HG03095 (cell line): ENCODE data around the gene IRX6.

Experiments
- ATAC-seq: cut with Tn5 transposase; IDR thresholded peaks from one replicate; pipeline ENCODE4 v1.9.1; 2021; ENCODE audit warnings: moderate library complexity; ENCODE audit not compliant: unreplicated experiment

The IRX6 gene

DNA sequence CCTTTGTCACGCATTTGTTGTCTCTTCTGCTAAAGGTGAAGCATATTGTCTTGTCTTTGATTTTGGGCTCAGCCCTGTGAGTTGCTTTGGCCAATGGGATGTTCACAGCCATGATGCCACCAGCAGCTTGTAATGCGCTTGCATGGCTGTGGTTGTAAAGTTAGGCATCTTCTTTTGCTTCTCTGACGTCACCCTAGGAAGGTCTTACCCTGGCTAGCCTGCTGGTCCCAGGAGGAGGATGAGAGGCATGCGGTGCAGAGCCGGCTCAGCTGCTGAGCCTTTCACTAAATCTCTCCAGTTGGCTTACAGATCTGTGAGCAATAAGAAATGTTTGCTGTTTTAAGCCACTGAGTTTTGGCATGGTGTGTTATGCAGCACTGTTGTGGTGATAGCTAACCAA, 40.8 kb downstream of the IRX6 start:
- no peak for ATAC-seq

DNA sequence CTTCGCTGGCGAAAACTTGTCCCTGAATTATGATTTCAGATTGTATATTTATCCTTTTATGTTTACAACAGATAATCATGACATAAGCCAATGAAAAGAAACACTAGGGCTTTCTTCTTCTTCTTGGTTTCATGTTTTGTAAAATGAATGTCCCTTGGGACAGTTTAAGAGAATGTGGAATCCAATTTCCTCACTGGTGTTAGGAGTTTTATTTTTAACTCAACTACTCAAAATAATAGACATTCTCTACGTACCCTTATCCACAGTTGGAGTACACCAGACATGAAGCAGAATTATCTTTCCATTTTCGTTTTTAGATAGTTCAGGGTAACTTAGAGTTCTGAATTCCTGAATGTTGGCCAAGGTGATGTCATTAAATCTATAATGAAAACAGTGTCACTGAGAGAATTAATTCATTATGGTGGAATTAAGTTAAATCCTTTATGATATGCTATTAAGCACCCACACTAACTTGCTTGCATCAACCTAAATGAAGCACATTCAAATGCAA, 43.4 kb downstream of the IRX6 start:
- ATAC-seq: no peak

DNA sequence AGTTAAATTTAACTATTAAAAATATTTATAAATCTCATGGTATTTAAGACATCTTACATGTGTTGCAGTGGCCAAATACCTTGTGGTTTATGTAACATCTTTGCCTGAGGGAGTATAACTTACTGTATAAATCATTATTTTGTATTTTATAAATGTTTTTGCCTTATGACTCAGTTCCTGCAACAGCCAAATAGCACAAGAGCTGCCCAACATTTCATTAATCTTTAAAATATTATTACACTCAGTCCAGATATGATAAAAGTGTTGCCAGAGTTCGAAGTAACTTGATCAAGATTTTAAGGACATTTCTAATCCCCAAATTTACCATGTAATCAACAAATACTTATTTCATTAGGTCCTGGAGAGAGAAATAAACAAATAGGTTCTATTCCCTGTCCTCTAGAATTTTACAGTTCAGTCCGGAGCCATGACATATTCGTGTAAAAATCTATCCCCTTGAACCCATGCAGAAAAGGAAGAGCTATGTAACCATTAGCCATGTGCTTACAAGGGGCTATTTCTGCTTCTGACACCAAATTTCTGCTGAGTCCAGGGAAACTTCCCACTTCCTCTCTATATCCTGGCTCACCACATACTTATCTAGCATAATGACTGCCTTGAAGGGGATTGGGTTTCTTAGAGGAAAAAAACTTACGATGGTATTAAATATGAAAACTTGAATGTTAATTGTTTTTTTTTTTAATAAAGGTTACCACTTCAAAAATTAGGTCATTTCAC, 44.0 kb downstream of the IRX6 start:
- no peak for ATAC-seq

DNA sequence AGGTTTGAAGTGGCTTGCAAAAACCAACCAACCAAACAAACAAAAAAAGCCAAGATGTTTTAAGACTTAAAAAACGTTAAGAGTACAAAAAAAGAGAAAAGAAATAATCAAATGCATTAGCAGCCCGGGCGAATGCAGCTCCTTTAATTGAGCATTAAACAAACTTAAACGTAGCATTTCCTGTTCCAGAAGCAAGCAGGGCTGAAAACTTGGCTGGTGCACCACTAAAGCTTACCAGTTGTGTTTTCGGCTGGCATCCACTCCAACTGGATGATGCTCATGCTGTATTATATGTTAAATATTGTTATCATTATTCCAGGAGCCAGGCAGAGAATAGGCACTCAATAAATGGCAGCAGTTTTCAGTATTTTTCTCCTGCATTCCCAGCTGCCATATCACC, 45.1 kb downstream of the IRX6 start:
- no peak for ATAC-seq

DNA sequence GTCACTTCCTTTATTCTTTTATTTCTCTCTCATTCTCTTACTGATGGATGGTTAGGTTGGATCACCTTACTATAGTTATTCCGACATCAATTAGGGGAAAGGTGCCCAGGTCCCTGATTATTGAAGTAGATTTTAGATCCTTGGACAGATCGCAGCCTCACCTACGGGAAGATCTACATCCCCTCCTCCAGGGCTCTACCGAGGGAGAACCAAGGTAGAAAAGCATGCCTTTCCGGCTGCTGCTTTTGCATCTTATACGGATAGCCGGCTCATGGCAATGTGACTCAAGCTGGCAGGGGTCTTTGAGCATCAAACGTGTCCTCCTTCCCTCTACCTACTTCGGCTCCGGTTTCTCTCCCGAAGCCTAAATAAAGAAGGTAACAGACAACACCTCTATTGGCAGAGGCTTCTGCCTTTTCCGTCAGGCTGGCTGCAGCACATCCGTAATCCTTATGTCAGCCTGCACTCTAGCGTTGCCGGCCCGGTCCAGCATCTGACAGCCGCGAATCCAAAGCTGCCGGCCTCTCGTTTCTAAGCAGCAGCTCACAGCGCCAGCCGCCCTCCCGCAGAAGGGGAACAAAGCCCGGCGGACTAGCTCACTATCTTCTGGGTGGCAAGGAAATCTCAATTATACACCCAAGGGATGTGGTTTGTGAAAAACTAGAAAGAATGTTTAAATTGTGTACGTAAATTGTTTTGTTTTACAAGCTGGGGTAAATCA, 46.9 kb downstream of the IRX6 start:
- no peak for ATAC-seq

DNA sequence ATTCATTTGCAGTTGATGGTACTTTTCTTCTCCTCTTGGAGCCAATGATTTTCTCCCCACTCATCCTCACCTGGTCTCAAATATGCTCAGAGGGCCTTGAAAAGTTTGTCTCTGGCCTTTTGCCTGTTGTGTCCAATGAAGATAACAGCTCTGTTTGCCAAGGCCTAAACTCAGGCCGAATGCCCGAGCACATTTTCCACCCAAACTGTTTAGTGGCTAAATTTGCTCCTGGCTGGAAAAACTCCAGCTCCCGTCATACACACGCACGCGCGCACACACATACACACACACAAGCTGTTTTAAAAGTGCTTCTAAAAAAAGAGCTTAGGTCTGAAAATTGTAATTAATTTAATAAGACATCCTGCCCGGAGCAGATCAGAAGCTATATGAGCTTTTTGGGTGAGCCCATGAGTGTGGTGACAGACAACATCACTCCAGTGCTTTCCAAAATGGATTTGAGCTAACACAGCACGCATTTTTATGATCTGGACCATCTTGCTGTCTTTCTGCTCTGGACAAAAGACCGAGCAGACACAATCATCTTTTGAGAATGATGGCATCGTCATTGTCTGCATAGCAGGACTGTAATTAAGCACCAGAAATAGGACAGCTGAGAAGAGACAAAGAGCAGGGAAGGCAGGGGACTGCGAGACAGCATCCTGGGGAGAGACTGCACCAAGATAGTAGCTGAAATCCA, 48.9 kb downstream of the IRX6 start:
- ATAC-seq: no peak

DNA sequence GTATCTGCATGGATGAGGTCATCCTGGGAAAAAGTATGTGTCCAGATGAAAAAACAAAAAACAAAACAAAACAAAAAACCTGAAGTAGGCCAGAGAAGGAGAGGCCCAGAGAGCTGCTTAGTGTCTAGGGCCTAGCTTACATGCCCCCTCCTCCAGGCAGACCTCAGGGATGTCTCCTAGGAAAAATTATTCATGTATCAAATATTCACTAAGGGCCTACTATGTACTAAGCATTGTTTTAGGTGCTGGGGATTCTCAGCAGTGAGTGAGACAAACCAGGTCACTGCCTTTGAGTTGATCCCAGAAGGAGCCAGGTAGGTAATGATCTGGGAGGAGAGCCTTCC, 49.5 kb downstream of the IRX6 start:
- no peak for ATAC-seq

DNA sequence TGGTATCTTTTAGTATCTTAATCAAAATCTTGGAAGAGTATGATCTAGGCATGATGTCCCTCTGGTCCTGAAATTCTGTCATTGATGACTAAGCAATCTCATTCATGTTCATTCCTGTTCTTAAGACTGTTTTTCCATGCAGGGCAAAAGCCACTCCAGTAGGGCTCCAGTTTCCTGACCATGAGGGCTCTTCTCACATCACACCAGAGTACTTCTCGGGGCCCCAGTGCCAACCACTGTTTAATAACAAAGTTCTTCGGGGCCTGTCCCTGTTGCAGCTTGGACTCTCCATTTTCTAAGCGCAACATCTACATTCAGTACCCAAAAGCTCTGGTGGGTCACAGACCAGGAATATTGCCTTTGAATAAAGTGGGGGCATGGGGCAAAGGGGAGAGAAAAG, 52.0 kb downstream of the IRX6 start:
- ATAC-seq: no peak

DNA sequence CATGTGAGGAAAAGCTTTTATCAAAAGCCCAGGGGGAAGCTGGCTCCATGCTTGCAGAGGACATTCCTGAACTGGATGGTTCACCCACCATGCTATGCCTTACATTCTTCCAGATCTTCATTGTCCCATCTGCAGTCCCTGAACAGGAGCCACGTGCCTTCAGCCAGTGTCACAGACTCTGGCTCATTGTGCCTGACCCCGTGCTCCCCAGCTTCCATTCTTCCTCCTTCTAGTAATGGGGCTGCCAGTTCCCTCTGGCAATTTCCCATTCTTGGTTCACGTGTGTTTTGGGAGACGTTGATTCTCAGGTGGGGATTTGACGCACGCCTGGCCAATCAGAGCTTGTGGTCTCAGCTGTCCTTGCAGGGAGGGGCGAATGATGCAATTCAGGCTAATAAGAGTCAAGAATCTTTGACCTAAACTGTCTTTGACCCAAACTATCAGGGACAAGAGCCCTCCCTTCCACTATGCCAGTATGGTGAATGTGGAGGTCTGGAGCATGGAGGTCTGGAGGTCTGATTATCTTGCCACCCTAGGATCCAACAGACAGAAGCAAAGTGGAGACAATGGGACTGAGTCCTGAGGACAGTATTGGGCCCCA, 52.7 kb downstream of the IRX6 start:
- no peak for ATAC-seq

DNA sequence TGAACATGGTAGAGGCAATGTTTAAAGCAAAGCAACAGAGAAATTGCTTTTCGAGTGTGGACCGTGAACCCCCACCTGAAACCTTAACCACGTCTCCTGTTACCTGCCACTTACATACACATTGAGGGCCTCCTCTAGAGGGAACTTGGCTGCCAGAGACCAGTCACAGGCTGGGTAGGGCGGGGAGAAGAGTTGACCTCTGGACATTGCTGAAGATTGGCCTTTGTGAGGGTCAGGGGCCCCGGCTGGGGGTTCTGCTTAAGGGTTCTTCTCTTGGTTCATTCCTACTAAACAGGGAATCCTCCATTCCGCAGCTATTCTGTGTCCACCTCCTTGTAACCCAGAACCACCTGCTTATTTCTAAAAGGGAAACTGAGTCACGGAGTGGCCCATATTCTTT, 53.8 kb downstream of the IRX6 start:
- no peak for ATAC-seq

DNA sequence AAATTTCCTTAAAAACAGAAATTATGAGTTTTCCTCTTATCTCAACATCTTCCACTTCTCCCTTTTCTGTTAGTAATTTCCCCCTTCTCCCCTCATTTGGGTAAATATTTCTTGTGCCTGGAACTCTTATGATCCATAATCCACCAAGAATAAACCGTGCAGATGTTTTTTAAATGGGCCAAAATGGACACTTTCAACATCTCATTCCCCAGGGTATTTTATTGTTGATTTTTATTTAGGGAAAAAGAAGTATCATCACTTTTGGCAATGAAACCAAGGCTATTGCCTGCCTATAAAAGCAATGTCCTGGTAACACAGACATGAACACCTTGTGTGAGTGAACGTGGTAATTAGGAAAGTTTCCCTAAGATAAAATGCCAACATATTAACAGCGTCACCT, 54.6 kb downstream of the IRX6 start:
- ATAC-seq: no peak

DNA sequence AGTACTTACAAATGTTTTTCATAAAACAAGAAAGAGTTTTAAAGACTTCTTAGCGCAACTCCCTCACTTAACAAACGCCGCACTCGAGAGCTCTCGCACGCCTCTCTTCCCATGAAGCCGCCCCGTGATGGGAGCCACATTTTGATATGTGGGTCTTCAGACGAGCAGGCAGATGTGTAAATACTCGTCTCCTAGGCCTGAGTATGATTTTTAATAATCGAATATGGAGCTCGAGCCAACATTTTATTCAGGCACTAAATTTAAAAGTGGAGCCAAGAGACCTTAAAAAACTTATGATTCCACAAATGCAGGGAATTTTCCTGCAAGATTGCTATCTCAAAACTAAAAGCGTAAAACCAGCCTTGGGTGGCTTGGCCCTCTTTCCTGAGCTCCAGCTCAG, 55.4 kb downstream of the IRX6 start:
- no peak for ATAC-seq

DNA sequence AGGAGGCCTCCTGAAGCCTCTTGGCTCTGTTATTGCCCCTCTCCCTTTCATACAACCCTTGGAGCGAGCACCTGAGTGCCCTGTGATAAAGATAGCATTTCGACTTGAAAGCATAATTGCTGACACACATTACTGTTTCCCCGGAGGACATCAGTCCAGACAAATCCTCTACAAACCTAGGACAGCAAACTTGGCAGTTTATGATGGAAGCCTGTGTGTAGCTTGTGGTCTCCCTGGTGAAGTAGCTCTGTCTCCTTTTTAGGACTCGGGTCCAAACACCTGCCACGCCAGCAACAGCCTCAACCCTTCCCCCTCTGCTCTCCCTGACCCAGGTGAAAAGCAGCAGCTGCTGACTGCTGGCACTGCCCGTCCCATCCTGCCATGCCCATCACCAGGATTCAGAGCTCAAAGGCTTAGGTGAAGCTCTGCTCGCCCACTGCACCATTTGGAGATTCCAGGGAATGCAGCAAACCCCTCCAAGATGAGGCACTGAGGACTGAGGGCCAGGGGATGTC, 55.9 kb downstream of the IRX6 start:
- ATAC-seq: no peak
